GM21367 (cell line): ENCODE measurements around the gene FRAS1.
"Not testable (repeated sequence)": the region's sequence is repeated elsewhere in the genome, so short reads cannot be mapped to it uniquely, and the experiment has no call there.

Source experiments
- ATAC-seq: cut with Tn5 transposase; IDR thresholded peaks from one replicate; pipeline ENCODE4 v1.9.1; 2021; ENCODE audit not compliant: unreplicated experiment

FRAS1 gene

GRCh38 chr4:78318126-78318525, 261.0 kb downstream of the FRAS1 start:
- no peak for ATAC-seq

DNA sequence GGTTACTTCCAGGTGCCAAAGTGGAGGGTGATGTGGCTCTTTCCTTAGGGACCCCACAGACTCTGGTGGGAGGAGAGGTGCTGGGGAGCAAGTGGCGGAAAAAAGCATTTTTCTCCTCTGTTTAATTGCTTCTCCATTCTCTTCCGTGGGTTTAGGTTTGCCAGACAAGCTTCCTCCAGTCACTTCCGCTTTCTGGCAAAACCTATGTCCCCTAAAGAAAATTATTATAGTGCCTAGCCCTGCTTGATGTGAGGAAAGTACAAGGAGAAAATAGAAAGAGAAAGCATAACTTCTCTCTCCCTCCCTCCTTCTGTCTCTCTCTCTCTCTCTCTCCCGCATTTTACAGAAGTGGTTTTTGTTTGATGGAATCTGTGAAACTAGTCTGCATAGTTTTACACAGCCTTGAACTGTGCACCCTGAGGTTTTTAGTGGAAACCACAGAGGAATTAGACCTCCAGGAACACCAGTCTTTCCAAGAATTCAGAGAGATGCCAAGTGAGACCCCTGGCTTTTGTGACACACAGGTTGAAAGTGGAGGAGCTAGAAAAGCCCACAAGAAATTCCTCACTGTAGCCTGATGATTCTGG, 263.3 kb downstream of the FRAS1 start:
- no peak for ATAC-seq

- ATAC-seq, result no peak
Observed at GRCh38 chr4:78322032-78322431, 264.9 kb downstream of the FRAS1 start.

- no peak for ATAC-seq
Observed at GRCh38 chr4:78323439-78323838, 266.3 kb downstream of the FRAS1 start.

DNA sequence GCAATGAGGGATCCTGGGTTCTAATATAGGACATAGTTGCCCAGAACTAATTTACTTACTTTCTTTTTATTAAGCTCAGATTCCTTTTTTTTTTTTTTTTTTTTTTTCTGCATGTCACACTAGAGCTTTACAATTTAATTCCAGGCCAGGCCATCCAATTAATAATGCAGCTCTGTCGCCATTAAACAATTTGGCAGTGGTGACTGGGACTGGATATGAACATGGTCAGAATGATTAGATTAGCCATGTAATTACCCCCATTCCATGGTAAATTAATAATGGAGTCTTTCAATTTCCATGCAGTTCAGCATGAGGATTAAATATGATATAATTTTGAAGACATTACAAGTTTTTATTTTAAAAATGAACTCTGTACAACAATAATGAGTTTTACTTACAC, 267.5 kb downstream of the FRAS1 start:
- ATAC-seq, result no peak

- no peak for ATAC-seq
Observed at GRCh38 chr4:78325271-78326157, 268.4 kb downstream of the FRAS1 start.

- not testable (repeated sequence) for ATAC-seq
Observed at GRCh38 chr4:78328591-78328990, 271.5 kb downstream of the FRAS1 start.

GRCh38 chr4:78331186-78331585, 274.1 kb downstream of the FRAS1 start:
- no peak for ATAC-seq

- no peak for ATAC-seq
Observed at GRCh38 chr4:78331965-78332364, 274.8 kb downstream of the FRAS1 start.

GRCh38 chr4:78332976-78333375, 275.9 kb downstream of the FRAS1 start:
- ATAC-seq, result no peak

- no peak for ATAC-seq
Observed at GRCh38 chr4:78336093-78336943, 279.2 kb downstream of the FRAS1 start.

GRCh38 chr4:78337244-78338020, 280.3 kb downstream of the FRAS1 start:
- no peak for ATAC-seq

DNA sequence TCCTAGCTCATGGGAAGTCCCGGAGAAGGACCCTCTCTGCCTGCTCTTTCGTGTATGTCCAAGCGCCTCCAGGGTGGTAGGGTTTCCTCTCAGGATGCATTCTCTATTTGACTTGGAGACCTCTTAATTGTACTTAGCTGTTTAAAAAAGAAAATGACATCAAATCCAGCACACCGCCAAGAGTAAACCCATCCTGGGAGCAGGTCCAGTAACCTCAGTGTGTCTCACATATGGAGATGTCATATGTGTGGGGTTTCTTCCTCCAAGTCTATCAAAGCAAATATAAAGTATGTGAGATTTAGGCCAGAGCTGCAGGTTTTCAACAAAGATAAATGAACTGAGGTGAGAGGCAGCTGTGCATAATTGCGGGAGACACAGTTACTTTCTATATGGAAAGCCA, 285.0 kb downstream of the FRAS1 start:
- no peak for ATAC-seq

GRCh38 chr4:78343682-78344081, 286.6 kb downstream of the FRAS1 start:
- ATAC-seq, result no peak

- ATAC-seq, result no peak
Observed at GRCh38 chr4:78345237-78345636, 288.1 kb downstream of the FRAS1 start.

- no peak for ATAC-seq
Observed at GRCh38 chr4:78346222-78346621, 289.1 kb downstream of the FRAS1 start.

- ATAC-seq, result no peak
Observed at GRCh38 chr4:78347527-78347926, 290.4 kb downstream of the FRAS1 start.

DNA sequence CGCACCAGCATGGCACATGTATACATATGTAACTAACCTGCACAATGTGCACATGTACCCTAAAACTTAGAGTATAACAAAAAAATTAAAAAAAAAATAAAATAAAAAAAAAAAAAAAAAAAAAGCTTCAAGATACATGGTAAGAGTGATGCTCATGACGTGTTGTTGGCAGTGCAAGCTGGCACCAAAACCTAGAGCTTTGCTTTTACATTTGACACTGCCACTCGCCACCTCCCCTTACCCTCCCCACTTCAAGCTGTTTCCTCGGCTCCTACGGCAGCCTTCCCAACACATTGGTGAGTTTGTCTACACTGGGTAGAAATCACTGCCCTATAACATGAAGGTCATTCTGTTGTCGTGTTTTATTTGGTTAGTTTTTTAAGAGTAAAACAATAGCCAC, 296.8 kb downstream of the FRAS1 start:
- ATAC-seq, result no peak

DNA sequence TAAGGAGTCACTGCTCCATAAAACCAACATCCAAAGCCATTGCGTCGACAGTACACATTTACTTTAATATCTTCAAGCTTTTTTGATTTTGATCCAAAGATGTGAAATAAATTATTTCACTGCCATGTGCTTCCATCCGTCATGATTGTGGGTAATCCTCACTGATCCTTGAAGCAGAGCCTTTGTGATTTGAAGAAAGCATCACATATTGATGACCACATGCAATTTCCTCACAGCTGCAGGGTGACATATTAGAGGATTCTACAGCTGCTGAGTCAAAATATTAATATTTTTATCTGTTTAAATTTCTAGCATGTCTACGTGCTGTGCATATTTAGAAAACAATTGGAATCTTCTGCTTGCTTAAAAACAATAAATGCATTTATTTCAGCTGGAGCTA, 297.7 kb downstream of the FRAS1 start:
- no peak for ATAC-seq

DNA sequence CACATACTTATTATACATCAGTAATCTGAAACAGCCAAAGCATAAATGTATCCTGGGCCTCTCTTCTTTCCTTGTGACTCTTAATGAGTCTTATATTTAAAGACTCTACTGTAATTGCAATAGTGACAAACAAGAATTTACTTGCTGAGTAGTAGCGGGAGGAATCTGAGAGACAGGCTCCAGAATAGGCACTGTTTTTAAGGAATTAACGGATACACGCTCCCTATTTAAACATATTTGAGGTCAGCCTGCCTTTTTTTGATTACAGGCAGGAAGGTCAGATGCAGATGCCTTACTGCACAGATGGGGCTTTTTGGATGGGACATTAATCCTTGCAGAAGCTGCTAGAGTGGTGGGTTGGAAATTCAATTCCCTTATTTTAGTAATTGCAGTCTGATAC, 298.2 kb downstream of the FRAS1 start:
- no peak for ATAC-seq

- no peak for ATAC-seq
Observed at GRCh38 chr4:78356251-78356786, 299.2 kb downstream of the FRAS1 start.
